DOHH2 (cell line): ENCODE results near the gene TMEM132D.

ENCODE experiments used
- CTCF ChIP-seq: fragments of 200-600 bp; sonication (generic); IDR thresholded peaks from one replicate; pipeline ENCODE4 v1.5.1; 2014; ENCODE audit warnings: antibody characterized with exemption, mild to moderate bottlenecking, low read depth, low read length; ENCODE audit not compliant: poor library complexity, severe bottlenecking
- EZH2phosphoT487 ChIP-seq: fragments of 200-600 bp; sonication (generic); IDR thresholded peaks from 2 replicates; pipeline ENCODE4 v1.6.1; 2017; ENCODE audit warnings: borderline replicate concordance, mild to moderate bottlenecking, antibody characterized with exemption, low read length, moderate library complexity, mixed read lengths

- TF ChIP-seq CTCF (no peak), EZH2phosphoT487 (no peak)
Measured at GRCh38 chr12:129532707-129533499, 370.9 kb downstream of the TMEM132D start.
